ENCODE results near the gene DHRS7B.
"Not testable (repeated sequence)": the region's sequence is repeated elsewhere in the genome, so short reads cannot be mapped to it uniquely, and the experiment has no call there.

The DHRS7B gene

GRCh38 chr17:21096874-21097273 lies 29.9 kb upstream of the DHRS7B start:
- H3K27me3 Mint-ChIP-seq = no peaks in the 10 kb centered on the region
- H3K36me3 Mint-ChIP-seq = no peaks in the 10 kb centered on the region
- DNase-seq (ENCODE audit: low spot score in 2 of 2) (no peak), ATAC-seq (ENCODE audit: low read depth) (no peak)
- no peaks in the 10 kb centered on the region for H3K9me3 Mint-ChIP-seq
- H3K4me3 Mint-ChIP-seq = no peak overlapping the region
- no peak overlapping the region for H3K27ac Mint-ChIP-seq
- H3K4me1 Mint-ChIP-seq = peaks cover 7% of the 10 kb centered on the region

- H3K9me3 Mint-ChIP-seq = no peaks in the 10 kb centered on the region
- H3K27me3 Mint-ChIP-seq = no peaks in the 10 kb centered on the region
- DNase-seq (ENCODE audit: low spot score in 2 of 2) (peak; percentile 45 to 49), ATAC-seq (ENCODE audit: low read depth) (peak; percentile 93)
- peak overlapping the region; percentile 90 for H3K4me3 Mint-ChIP-seq
- peaks cover 7% of the 10 kb centered on the region for H3K4me1 Mint-ChIP-seq
- H3K36me3 Mint-ChIP-seq = no peaks in the 10 kb centered on the region
- peak overlapping the region; percentile 10 for H3K27ac Mint-ChIP-seq
Observed at GRCh38 chr17:21098934-21099689, 27.7 kb upstream of the DHRS7B start.

- ATAC-seq (ENCODE audit: low read depth) (no peak), DNase-seq (ENCODE audit: low spot score in 2 of 2) (no peak)
- H3K27me3 Mint-ChIP-seq = peaks cover 2% of the 10 kb centered on the region
- no peaks in the 10 kb centered on the region for H3K36me3 Mint-ChIP-seq
- no peak overlapping the region for H3K4me3 Mint-ChIP-seq
- peaks cover 7% of the 10 kb centered on the region for H3K4me1 Mint-ChIP-seq
- H3K27ac Mint-ChIP-seq = no peak overlapping the region
- H3K9me3 Mint-ChIP-seq = no peaks in the 10 kb centered on the region
Observed at GRCh38 chr17:21100636-21101035, 26.1 kb upstream of the DHRS7B start.

GRCh38 chr17:21104608-21105007 lies 22.2 kb upstream of the DHRS7B start:
- peaks cover 2% of the 10 kb centered on the region for H3K27me3 Mint-ChIP-seq
- no peaks in the 10 kb centered on the region for H3K36me3 Mint-ChIP-seq
- no peaks in the 10 kb centered on the region for H3K9me3 Mint-ChIP-seq
- H3K4me1 Mint-ChIP-seq = peaks cover 1% of the 10 kb centered on the region
- no peak overlapping the region for H3K27ac Mint-ChIP-seq
- DNase-seq (ENCODE audit: low spot score in 2 of 2) (no peak), ATAC-seq (ENCODE audit: low read depth) (no peak)
- no peak overlapping the region for H3K4me3 Mint-ChIP-seq

- Mint-ChIP-seq H3K4me1 (no peaks in the 10 kb centered on the region), H3K9me3 (no peaks in the 10 kb centered on the region), H3K27ac (no peak overlapping the region)
Observed at GRCh38 chr17:21105064-21105894, 21.5 kb upstream of the DHRS7B start.

GRCh38 chr17:21106316-21106715 lies 20.4 kb upstream of the DHRS7B start:
- H3K27ac Mint-ChIP-seq = no peak overlapping the region
- H3K27me3 Mint-ChIP-seq = peaks cover 2% of the 10 kb centered on the region
- H3K36me3 Mint-ChIP-seq = no peaks in the 10 kb centered on the region
- H3K9me3 Mint-ChIP-seq = no peaks in the 10 kb centered on the region
- H3K4me3 Mint-ChIP-seq = no peak overlapping the region
- ATAC-seq (ENCODE audit: low read depth) = no peak
- H3K4me1 Mint-ChIP-seq = no peaks in the 10 kb centered on the region
- no peak for DNase-seq (ENCODE audit: low spot score in 2 of 2)

More at GRCh38 chr17:21105064-21105894, 21.5 kb upstream of the DHRS7B start:
- Mint-ChIP-seq H3K36me3 (no peaks in the 10 kb centered on the region), H3K27me3 (peaks cover 2% of the 10 kb centered on the region), H3K4me3 (no peak overlapping the region)
- ATAC-seq (ENCODE audit: low read depth) (no peak), DNase-seq (ENCODE audit: low spot score in 2 of 2) (no peak)

- not testable (repeated sequence) for H3K4me1 Mint-ChIP-seq; H3K9me3 Mint-ChIP-seq; H3K27me3 Mint-ChIP-seq; H3K27ac Mint-ChIP-seq; DNase-seq (ENCODE audit: low spot score in 2 of 2); H3K36me3 Mint-ChIP-seq; ATAC-seq (ENCODE audit: low read depth); H3K4me3 Mint-ChIP-seq
Observed at GRCh38 chr17:21107067-21107650, 19.6 kb upstream of the DHRS7B start.

- no peaks in the 10 kb centered on the region for H3K9me3 Mint-ChIP-seq
- peaks cover 2% of the 10 kb centered on the region for H3K27me3 Mint-ChIP-seq
- H3K4me3 Mint-ChIP-seq = no peak overlapping the region
- H3K4me1 Mint-ChIP-seq = no peaks in the 10 kb centered on the region
- no peak for DNase-seq (ENCODE audit: low spot score in 2 of 2)
- H3K36me3 Mint-ChIP-seq = no peaks in the 10 kb centered on the region
- H3K27ac Mint-ChIP-seq = no peak overlapping the region
- ATAC-seq (ENCODE audit: low read depth) = no peak
Observed at GRCh38 chr17:21108651-21109050, 18.1 kb upstream of the DHRS7B start.

- Mint-ChIP-seq H3K4me1 (no peaks in the 10 kb centered on the region), H3K9me3 (no peaks in the 10 kb centered on the region), H3K36me3 (no peaks in the 10 kb centered on the region), H3K4me3 (no peak overlapping the region), H3K27me3 (peaks cover 3% of the 10 kb centered on the region), H3K27ac (no peak overlapping the region)
- ATAC-seq (ENCODE audit: low read depth) (no peak), DNase-seq (ENCODE audit: low spot score in 2 of 2) (no peak)
Observed at GRCh38 chr17:21113049-21113690, 13.6 kb upstream of the DHRS7B start.

- H3K9me3 Mint-ChIP-seq = no peaks in the 10 kb centered on the region
- peaks cover 3% of the 10 kb centered on the region for H3K27me3 Mint-ChIP-seq
- H3K27ac Mint-ChIP-seq = no peak overlapping the region
- H3K4me1 Mint-ChIP-seq = no peaks in the 10 kb centered on the region
- H3K4me3 Mint-ChIP-seq = no peak overlapping the region
- DNase-seq (ENCODE audit: low spot score in 2 of 2) (no peak), ATAC-seq (ENCODE audit: low read depth) (no peak)
- no peaks in the 10 kb centered on the region for H3K36me3 Mint-ChIP-seq
Observed at GRCh38 chr17:21113716-21114115, 13.0 kb upstream of the DHRS7B start.

- H3K9me3 Mint-ChIP-seq; H3K4me3 Mint-ChIP-seq; DNase-seq (ENCODE audit: low spot score in 2 of 2); H3K27ac Mint-ChIP-seq; H3K4me1 Mint-ChIP-seq; H3K27me3 Mint-ChIP-seq; H3K36me3 Mint-ChIP-seq; ATAC-seq (ENCODE audit: low read depth): not testable (repeated sequence)
Observed at GRCh38 chr17:21114791-21115190, 12.0 kb upstream of the DHRS7B start.

- peak; percentile 61 to 62 for DNase-seq (ENCODE audit: low spot score in 2 of 2)
- Mint-ChIP-seq H3K9me3 (no peaks in the 10 kb centered on the region), H3K36me3 (no peaks in the 10 kb centered on the region), H3K27me3 (peaks cover 5% of the 10 kb centered on the region), H3K4me1 (peaks cover 6% of the 10 kb centered on the region), H3K4me3 (no peak overlapping the region), H3K27ac (peak overlapping the region; percentile 32)
- peak; percentile 86 for ATAC-seq (ENCODE audit: low read depth)
Observed at GRCh38 chr17:21119247-21119918, 7.4 kb upstream of the DHRS7B start.

GRCh38 chr17:21119919-21120249 lies 6.9 kb upstream of the DHRS7B start:
- peaks cover under 1% of the 10 kb centered on the region for H3K9me3 Mint-ChIP-seq
- no peak overlapping the region for H3K4me3 Mint-ChIP-seq
- H3K27ac Mint-ChIP-seq = peak overlapping the region; percentile 32
- DNase-seq (ENCODE audit: low spot score in 2 of 2) (no peak), ATAC-seq (ENCODE audit: low read depth) (no peak)
- peaks cover 7% of the 10 kb centered on the region for H3K4me1 Mint-ChIP-seq
- no peaks in the 10 kb centered on the region for H3K36me3 Mint-ChIP-seq
- H3K27me3 Mint-ChIP-seq = peaks cover 5% of the 10 kb centered on the region

Measured in memory B cell (primary cell).